NCI-H1930 (cell line): ENCODE results near the gene CMTM6.
"Not testable (repeated sequence)": the region's sequence is repeated elsewhere in the genome, so short reads cannot be mapped to it uniquely, and the experiment has no call there.

Experiments used
- DNase-seq, 2 experiments: peaks; one replicate each; lab custom pipeline; 2025; lab: John Stamatoyannopoulos, UW

The CMTM6 gene

DNA sequence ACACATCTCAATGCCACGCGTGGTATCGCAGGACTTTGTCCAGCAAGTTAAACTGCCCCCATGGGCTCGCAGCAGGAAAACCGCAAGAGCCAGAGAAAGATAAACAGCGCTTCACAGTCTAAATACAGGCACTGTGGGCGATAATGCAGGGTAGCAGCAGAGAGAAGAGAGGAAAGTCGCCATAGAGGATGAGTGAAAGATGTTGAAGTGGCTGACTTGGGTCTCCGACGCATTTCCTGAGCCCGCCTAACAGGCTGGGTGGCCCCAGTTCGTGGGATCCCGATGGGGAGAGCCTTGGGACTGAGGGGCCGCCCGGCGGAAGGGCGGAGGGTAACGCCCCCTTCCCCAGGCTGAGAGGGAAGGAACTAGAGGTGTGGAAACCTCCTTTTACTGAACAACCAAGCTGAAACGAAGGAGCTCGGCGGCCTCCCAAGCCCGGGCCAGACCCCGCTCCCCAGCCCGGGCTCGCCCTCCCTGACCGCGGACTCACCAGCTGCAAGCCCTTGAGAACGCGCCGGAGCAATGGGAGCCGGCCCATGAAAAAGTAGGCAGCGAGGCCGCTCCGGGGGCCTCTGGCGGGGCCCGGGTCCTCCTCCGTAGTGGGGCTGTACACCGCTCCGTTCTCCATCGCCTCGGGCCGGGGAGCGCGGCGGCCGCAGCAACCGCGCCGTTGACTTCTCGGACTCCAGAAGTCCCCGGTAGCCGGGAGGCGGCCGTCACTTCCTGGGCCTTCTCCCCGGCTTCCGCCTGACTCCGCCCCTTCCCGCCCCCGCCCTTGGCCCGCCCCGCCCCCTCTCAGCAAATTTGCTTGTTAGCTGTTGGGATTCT is at the start of gene CMTM6:
Gene CMTM6 (minus strand): TSS at position 735 of the 828 bp plus-strand sequence. CDS start 107 bp downstream, at position 628.
- peak; percentile 36 to 44 for DNase-seq

- no peak for DNase-seq
These were observed 49.4 kb upstream of the CMTM6 start for GRCh38 chr3:32552013-32552412.

- no peak for DNase-seq
These were observed 48.8 kb upstream of the CMTM6 start for GRCh38 chr3:32551496-32551895.

- no peak for DNase-seq
These were observed 48.4 kb upstream of the CMTM6 start for GRCh38 chr3:32551087-32551486.

DNA sequence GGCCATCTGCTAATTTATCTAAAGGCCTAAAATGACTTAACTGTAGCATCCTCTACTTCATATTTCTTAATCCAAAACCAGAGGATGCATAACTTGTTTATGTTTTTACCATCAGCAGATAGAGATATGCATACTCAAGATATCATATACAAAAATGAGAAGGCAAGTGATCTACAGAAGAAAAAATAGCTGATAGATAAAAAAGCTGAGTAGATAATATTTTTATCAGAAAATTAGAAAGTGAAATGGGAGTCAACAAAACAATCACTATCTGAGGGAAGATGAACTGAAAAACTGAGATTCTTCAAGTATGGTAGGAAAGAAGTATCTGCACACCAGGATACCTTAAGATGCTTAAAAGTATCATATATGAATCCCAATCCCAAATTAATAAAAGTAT is 42.7 kb upstream of the CMTM6 start:
- DNase-seq: no peak

DNA sequence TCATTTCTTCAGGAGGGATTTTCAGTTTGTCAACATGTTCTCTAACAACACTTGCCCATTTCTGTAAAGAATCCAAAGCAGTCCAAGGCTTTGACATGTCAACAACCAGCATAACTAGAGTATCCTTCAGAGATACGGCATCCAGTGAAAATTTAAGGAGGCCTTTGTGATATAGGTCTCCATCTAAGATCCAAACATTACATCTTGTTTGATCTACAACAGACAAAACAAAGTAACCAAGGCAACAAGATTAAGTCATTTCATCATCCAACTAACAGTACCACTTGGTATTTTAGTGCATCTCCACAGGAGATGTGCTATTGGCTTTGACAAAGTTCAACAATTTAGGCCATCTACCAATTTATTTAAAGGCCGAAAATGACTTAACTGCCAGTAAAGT is 42.2 kb upstream of the CMTM6 start:
- DNase-seq: no peak

- no peak for DNase-seq
These were observed 40.2 kb upstream of the CMTM6 start for GRCh38 chr3:32542807-32543206.

DNA sequence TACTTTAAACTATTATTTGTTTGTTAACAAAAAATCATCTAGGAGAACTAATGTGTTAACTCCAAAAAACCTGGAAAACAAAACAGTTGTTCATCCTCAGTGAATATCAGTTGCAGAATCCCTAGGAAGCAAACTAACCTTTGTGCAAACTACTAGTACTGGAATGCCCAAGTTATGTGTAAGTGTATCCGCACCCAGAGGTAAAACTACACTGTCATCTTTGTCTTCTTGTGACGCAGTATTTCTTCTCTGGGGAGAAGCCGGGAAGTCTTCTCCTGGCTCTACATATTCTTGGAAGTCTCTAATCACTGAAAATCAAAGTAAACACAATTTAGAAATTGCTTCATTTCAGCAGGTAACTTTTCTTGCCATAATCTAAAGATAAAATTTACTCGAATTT is 38.2 kb upstream of the CMTM6 start:
- DNase-seq: no peak

DNA sequence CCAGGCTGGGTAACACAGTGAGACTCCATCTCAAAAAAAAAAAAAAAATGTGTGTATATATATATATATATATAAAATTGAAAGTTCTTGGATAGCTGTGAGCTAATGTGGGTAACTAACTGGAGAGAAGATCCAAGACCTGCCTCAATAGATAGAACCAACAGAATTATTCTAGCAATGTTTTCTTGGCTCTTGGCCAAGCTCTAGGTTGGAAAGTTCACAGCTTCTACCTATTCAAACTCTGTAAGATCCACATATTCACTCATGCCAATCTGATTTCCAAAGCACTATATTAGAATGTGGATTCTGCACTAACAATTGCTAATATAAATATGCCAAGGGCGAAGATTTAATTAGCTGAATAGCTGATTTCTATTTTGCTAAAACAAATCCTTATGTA is 29.8 kb upstream of the CMTM6 start:
- no peak for DNase-seq

DNA sequence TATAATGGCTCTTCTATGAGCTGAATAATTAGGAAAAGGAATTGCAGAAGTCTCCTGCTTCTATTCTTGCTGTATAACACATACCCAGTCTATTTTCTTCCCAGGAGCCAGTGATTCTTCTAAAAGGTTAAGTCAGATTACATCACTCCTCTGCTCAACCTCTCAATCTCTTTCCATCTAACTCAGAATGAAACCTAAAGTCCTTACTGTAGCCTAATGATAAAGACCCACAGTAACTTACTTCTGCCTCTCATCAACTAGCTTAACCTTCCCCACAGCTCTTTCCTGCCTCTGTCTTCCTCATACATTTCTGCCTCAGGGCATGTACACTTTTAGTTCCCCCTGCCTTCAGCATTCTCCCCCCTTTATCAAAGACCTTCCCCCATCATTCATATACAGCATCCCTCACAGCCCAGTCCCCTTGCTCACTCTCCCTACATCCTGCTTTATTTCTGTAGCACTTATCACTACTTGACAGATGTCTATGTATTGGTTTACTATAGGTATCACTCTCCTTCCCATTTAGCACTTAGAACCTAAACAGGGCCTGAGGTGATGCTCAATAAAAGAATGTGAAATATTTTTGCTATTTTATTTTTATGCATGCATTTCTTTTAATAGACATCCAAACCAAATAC is 28.5 kb upstream of the CMTM6 start:
- DNase-seq: no peak

DNA sequence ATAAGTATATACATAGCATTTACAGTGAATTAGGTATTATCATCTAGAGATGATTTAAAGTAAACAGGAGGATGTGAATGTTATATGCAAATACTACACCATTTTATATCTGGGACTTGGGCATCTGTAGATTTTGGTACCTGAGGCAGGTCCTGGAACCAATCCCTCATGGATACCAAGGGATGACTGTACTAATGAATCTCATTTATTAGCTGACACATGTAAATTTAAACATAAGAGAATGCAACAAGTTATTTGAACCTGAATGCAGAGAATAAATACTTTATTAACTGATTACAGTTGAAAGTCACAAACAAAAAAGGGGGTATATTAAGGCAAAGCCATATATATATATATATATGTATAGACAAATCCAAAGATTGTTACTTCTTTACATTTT is 23.1 kb upstream of the CMTM6 start:
- DNase-seq: no peak

DNA sequence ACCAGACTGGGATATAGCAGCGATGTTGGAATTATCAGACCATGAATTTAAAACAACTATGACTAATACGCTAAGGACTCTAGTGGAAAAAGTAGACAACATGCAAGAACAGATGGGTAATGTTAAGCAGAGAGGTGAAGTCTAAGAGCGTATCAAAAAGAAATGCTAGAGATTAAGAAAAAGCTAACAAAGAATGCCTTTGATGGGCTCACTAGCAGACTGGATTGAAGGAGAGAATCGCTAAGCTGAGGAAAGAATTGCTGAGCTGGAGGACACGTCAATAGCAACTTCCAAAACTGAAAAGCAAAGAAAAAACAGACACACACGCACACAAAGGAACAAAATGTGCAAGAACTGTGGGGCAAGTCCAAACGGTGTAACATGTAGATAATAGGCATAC is 20.0 kb upstream of the CMTM6 start:
- no peak for DNase-seq

DNA sequence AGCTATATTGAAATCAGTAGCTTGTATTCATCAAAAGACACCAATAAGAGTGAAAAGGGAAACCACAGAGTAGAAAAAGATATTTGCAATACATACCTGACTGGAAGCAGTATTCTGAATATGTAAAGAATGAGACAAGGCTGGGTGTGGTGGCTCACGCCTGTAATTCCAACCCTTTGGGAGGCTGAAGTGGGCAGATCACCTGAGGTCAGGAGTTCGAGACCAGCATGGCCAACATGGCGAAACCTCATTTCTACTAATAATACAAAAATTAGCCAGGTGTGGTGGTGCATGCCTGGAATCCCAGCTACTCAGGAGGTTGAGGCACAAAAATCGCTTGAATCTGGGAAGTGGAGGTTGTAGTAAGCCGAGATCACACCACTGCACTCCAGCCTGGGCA is 16.3 kb upstream of the CMTM6 start:
- DNase-seq: not testable (repeated sequence)

DNA sequence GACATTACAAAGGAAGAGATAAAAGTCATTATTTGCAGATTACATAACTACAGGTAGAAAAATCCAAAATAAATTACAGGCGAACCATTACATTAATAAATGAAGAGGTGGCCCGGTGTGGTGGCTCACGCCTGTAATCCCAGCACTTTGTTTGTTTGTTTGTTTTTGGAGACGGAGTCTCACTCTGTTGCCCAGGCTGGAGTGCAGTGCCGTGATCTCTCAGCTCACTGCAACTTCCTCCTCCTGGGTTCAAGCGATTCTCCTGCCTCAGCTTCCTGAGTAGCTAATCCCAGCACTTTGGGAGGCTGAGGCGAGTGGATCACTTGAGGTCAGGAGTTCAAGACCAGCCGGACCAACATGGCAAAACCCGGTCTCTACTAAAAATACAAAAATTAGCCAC is 14.1 kb upstream of the CMTM6 start:
- not testable (repeated sequence) for DNase-seq

- DNase-seq: no peak
These were observed 8.4 kb upstream of the CMTM6 start for GRCh38 chr3:32511005-32511404.

- no peak for DNase-seq
These were observed 7.5 kb upstream of the CMTM6 start for GRCh38 chr3:32510075-32510724.

GRCh38 chr3:32508711-32509110 is 6.1 kb upstream of the CMTM6 start:
- no peak for DNase-seq

- DNase-seq: no peak
These were observed 3.8 kb upstream of the CMTM6 start for GRCh38 chr3:32506466-32506865.

DNA sequence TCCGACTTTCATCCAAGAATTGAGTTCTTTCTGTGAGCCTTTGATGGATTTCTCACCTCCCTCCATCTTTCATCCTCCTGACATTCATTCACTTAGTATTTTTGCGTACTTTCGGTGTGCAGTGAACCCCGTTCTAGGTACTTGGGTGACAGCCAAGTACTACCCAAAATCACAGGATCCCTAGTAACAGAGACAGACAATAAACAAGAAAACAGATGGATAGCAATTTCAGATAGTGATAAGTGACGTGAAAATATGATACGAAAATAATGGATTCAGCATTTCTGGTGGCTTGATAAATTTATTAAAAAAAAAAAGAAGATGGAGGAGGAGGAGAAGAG is 264 bp upstream of the CMTM6 start:
- DNase-seq: no peak

GRCh38 chr3:32501783-32502117 is 902 bp downstream of the CMTM6 start:
- DNase-seq: no peak

- no peak for DNase-seq
These were observed 1.5 kb downstream of the CMTM6 start for GRCh38 chr3:32500880-32501782.

DNA sequence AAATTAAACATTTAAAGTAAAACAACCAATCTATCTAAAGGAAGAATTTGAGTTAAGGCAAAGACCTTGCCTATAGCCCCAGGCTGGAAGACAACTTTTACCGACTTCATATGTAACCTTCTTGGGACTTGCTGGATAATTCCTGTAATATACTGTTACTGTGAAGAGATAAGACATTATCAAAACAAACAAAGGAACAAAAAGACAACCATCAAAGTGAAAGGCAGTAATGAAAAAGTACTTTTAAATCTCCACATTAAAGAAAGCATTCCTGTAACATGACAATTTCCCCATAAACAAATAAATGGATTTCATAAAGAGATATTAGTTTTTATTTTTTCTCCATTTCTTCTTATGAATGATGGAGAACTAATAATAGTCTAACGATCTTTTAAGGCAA is 2.4 kb downstream of the CMTM6 start:
- no peak for DNase-seq
